ENCODE results near the gene OSTN.
"Not testable (repeated sequence)": the region's sequence is repeated elsewhere in the genome, so short reads cannot be mapped to it uniquely, and the experiment has no call there.

The OSTN gene

DNA sequence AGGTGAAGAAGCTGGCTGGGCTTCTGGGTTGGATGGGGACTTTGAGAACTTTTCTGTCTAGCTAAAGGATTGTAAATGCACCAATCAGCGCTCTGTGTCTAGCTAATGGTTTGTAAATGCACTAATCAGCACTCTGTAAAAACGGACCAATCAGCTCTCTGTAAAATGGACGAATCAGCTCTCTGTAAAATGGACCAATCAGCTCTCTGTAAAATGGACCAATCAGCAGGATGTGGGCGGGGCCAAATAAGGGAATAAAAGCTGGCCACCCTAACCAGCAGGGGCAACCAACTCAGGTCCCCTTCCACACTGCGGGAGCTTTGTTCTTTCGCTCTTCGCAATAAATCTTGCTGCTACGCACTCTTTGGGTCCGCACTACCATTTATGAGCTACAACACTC lies 13.7 kb upstream of the OSTN start:
- not testable (repeated sequence) for H3K9me3 ChIP-seq (ENCODE audit: insufficient read depth, low read depth, low read length); H3K36me3 ChIP-seq (ENCODE audit: insufficient read depth, low read length); H3K4me3 ChIP-seq (ENCODE audit: low read length); H3K4me1 ChIP-seq (ENCODE audit: insufficient read depth, low read length); H3K9ac ChIP-seq (ENCODE audit: low read depth, low read length); H3K27me3 ChIP-seq (ENCODE audit: insufficient read depth, low read length); H3K27ac ChIP-seq (ENCODE audit: low read depth, low read length)
- WGBS, result 97% methylated on average over 9 of the region's 9 CpGs

DNA sequence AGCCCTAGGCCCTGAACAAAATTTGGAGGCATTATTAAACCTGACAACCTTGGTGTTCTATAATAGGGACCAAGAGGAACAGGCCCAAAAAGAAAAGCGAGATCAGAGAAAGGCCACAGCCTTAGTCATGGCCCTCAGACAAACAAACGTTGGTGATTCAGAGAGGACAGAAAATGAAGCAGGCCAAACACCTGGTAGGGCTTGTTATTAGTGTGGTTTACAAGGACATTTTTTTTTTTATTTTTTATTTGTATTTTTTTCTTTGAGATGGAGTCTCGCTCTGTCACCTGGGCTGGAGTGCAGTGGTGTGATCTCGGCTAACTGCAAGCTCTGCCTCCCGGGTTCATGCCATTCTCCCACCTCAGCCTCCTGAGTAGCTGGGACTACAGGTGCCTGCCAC lies 10.8 kb upstream of the OSTN start:
- H3K9me3 ChIP-seq (ENCODE audit: insufficient read depth, low read depth, low read length); H3K4me3 ChIP-seq (ENCODE audit: low read length); H3K27me3 ChIP-seq (ENCODE audit: insufficient read depth, low read length); H3K4me1 ChIP-seq (ENCODE audit: insufficient read depth, low read length); H3K9ac ChIP-seq (ENCODE audit: low read depth, low read length); H3K27ac ChIP-seq (ENCODE audit: low read depth, low read length); H3K36me3 ChIP-seq (ENCODE audit: insufficient read depth, low read length): not testable (repeated sequence)
- 98% methylated on average over 5 of the region's 5 CpGs for WGBS

DNA sequence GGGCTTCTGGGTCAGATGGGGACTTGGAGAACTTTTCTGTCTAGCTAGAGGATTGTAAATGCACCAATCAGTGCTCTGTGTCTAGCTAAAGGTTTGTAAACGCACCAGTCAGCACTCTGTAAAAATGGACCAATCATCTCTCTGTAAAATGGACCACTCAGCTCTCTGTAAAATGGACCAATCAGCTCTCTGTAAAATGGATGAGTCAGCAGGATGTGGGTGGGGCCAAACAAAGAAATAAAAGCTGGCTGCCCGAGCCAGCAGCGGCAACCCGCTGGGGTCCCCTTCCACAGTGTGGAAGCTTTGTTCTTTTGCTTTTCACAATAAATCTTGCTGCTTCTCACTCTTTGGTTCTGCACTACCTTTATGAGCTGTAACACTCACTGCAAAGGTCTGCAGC lies 6.8 kb upstream of the OSTN start:
- not testable (repeated sequence) for H3K27ac ChIP-seq (ENCODE audit: low read depth, low read length); H3K4me3 ChIP-seq (ENCODE audit: low read length); H3K36me3 ChIP-seq (ENCODE audit: insufficient read depth, low read length); H3K4me1 ChIP-seq (ENCODE audit: insufficient read depth, low read length); H3K27me3 ChIP-seq (ENCODE audit: insufficient read depth, low read length); H3K9ac ChIP-seq (ENCODE audit: low read depth, low read length); H3K9me3 ChIP-seq (ENCODE audit: insufficient read depth, low read depth, low read length)
- 86% methylated on average over 4 of the region's 4 CpGs for WGBS

DNA sequence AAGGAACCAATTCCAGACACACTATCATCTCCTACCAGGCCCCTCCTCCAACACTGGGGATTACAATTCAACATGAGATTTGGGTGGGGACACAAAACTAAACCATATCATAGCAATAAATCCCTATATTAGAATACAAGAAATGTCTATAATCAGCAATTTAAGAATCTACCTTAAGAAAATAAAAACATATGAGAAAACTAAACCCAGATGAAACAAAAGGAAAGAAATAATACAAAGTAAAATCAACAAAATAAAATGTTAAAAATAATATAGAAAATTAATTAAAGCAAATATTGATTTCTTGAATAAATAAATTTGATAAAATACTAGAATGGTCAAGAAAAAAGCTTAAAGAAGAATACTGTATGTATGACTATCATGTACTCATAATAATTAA lies 6.1 kb upstream of the OSTN start:
- Histone ChIP-seq H3K9me3 (ENCODE audit: insufficient read depth, low read depth, low read length) (no peaks in the 10 kb centered on the region), H3K36me3 (ENCODE audit: insufficient read depth, low read length) (no peaks in the 10 kb centered on the region), H3K27me3 (ENCODE audit: insufficient read depth, low read length) (no peaks in the 10 kb centered on the region), H3K27ac (ENCODE audit: low read depth, low read length) (no peak overlapping the region), H3K4me1 (ENCODE audit: insufficient read depth, low read length) (no peaks in the 10 kb centered on the region), H3K9ac (ENCODE audit: low read depth, low read length) (no peak overlapping the region), H3K4me3 (ENCODE audit: low read length) (no peak overlapping the region)

DNA sequence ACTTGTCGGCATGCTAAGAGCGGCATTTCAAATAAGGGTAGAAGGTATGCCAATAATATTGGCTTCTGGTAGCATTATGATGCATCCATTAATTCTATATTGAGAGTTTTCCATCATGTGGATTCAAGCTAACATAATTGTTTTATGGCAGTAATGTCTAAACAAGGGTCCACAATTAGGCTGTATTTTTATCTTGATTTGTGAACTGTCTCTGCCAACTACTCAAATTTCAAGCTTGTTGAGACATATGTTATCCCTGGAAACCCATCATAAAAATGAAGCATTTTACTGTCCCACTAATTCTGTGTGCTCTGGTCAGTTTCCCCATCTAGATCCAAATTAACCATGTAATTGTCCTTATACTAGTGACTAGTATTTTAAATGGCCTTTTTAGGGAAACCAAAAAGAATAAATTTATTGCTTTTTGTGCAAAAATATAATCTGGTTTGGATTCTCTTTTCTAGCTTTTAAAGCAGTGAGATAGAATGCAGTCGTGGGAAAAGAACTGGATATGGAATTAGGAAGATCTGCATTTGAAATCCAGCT lies 1.2 kb upstream of the OSTN start:
- no peak overlapping the region for H3K27ac ChIP-seq (ENCODE audit: low read depth, low read length)
- H3K36me3 ChIP-seq (ENCODE audit: insufficient read depth, low read length), result no peaks in the 10 kb centered on the region
- no peaks in the 10 kb centered on the region for H3K27me3 ChIP-seq (ENCODE audit: insufficient read depth, low read length)
- no peaks in the 10 kb centered on the region for H3K4me1 ChIP-seq (ENCODE audit: insufficient read depth, low read length)
- no peak overlapping the region for H3K9ac ChIP-seq (ENCODE audit: low read depth, low read length)
- H3K9me3 ChIP-seq (ENCODE audit: insufficient read depth, low read depth, low read length), result no peaks in the 10 kb centered on the region
- WGBS, result 91% methylated on average over 3 of the region's 3 CpGs
- no peak overlapping the region for H3K4me3 ChIP-seq (ENCODE audit: low read length)

DNA sequence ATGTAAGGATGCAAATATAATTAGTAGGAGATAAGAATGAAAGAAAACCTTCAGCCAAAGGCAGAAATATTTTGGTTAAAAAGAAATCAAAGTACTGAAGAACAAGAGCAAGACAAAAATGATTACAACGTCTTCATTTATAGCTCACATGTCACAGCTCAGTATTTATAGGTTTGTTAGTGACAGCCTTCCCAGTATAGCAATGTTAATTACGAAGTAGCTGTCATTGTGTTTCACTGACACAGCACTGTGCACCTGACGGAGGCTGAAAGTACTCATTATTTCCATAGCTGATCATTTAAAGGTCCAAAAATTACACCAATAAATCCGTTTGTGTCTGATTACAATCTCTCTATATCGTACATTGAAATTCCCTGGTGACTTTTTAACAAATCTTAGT lies 561 bp upstream of the OSTN start:
- H3K4me3 ChIP-seq (ENCODE audit: low read length), result no peak overlapping the region
- 86% methylated on average over 5 of the region's 5 CpGs for WGBS
- no peaks in the 10 kb centered on the region for H3K9me3 ChIP-seq (ENCODE audit: insufficient read depth, low read depth, low read length)
- H3K27me3 ChIP-seq (ENCODE audit: insufficient read depth, low read length), result no peaks in the 10 kb centered on the region
- no peak overlapping the region for H3K27ac ChIP-seq (ENCODE audit: low read depth, low read length)
- H3K36me3 ChIP-seq (ENCODE audit: insufficient read depth, low read length), result no peaks in the 10 kb centered on the region
- H3K9ac ChIP-seq (ENCODE audit: low read depth, low read length), result no peak overlapping the region
- no peaks in the 10 kb centered on the region for H3K4me1 ChIP-seq (ENCODE audit: insufficient read depth, low read length)

DNA sequence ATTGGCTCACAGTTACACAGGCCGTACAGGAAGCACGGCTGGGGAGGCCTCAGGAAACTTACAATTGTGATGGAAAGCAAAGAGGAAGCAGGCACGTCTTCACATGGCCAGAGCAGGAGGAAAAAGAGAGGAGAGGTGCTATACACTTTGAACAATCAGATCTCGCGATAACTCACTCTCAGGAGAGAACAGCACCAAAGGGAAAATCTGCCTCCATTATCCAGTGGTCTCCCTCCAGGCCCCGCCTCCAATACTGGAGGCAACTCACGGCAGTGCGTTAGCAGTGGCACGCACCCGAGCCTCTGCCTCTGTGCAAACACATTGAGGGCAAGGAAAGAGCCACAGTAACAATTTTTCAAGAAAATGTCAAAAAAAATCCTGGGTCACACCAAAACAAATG lies 11.0 kb downstream of the OSTN start:
- no peaks in the 10 kb centered on the region for H3K9me3 ChIP-seq (ENCODE audit: insufficient read depth, low read depth, low read length)
- H3K36me3 ChIP-seq (ENCODE audit: insufficient read depth, low read length), result no peaks in the 10 kb centered on the region
- no peak overlapping the region for H3K9ac ChIP-seq (ENCODE audit: low read depth, low read length)
- no peaks in the 10 kb centered on the region for H3K4me1 ChIP-seq (ENCODE audit: insufficient read depth, low read length)
- 93% methylated on average over 10 of the region's 10 CpGs for WGBS
- H3K4me3 ChIP-seq (ENCODE audit: low read length), result no peak overlapping the region
- no peaks in the 10 kb centered on the region for H3K27me3 ChIP-seq (ENCODE audit: insufficient read depth, low read length)
- H3K27ac ChIP-seq (ENCODE audit: low read depth, low read length), result no peak overlapping the region

DNA sequence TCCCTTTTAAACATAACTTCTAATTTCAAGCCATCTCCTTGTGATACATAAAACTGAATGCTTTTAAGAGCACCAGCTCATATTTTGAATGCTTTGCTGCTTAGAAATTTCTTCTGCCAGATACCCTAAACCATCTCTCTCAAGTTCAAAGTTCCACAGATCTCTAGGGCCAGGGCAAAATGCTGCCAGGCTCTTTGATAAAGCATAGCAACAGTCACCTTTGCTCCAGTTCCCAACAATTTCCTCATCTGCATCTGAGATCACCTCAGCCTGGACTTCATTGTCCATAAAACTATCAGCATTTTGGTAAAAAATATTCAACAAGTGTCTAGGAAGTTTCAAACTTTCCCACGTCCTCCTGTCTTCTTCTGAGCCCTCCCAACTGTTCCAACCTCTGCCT lies 17.5 kb downstream of the OSTN start:
- Histone ChIP-seq H3K9ac (ENCODE audit: low read depth, low read length) (no peak overlapping the region), H3K4me3 (ENCODE audit: low read length) (no peak overlapping the region), H3K27me3 (ENCODE audit: insufficient read depth, low read length) (no peaks in the 10 kb centered on the region), H3K27ac (ENCODE audit: low read depth, low read length) (no peak overlapping the region), H3K9me3 (ENCODE audit: insufficient read depth, low read depth, low read length) (peaks cover 11% of the 10 kb centered on the region), H3K4me1 (ENCODE audit: insufficient read depth, low read length) (no peaks in the 10 kb centered on the region), H3K36me3 (ENCODE audit: insufficient read depth, low read length) (no peaks in the 10 kb centered on the region)
- WGBS, result 92% methylated on average over 1 of the region's 1 CpG

DNA sequence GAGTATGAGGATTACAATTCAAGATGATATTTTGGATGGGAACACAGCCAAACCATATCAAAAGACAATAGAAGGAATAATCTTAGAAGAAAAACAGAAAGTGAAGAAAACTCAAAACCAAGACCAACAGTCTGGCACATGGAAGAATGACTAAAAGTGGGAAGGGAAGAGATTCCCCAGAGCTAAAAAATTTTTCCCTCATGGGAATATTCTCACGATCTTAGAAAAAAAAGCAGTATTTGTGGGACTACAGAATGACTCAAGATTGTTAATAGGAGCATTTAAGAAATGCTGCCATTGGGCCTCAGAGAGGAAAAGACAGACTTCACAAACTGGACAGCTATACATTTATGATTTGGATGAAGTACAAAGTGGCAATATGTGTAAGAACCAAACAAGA lies 18.3 kb downstream of the OSTN start:
- Histone ChIP-seq H3K9me3 (ENCODE audit: insufficient read depth, low read depth, low read length) (peaks cover 11% of the 10 kb centered on the region), H3K36me3 (ENCODE audit: insufficient read depth, low read length) (no peaks in the 10 kb centered on the region), H3K27ac (ENCODE audit: low read depth, low read length) (no peak overlapping the region), H3K27me3 (ENCODE audit: insufficient read depth, low read length) (no peaks in the 10 kb centered on the region), H3K4me1 (ENCODE audit: insufficient read depth, low read length) (no peaks in the 10 kb centered on the region), H3K9ac (ENCODE audit: low read depth, low read length) (no peak overlapping the region), H3K4me3 (ENCODE audit: low read length) (no peak overlapping the region)
- WGBS, result 100% methylated on average over 1 of the region's 1 CpG

DNA sequence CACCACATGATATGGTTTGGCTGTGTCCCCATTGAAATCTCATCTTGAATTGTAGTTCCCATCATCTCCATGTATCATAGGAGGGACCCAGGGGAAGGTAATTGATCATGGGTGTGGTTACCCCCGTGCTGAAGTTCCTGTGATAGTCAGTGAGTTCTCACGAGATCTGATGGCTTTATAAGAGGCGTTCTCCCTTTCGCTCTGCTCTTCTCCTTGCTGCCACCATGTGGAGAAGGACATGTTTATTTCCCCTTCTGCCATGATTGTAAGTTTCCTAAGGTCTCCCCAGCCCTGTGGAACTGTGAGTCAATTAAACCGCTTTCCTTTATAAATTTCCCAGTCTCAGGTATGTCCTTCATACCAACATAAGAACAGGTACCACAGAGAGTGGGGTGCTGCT lies 21.9 kb downstream of the OSTN start:
- no peaks in the 10 kb centered on the region for H3K36me3 ChIP-seq (ENCODE audit: insufficient read depth, low read length)
- WGBS, result 78% methylated on average over 5 of the region's 5 CpGs
- no peak overlapping the region for H3K4me3 ChIP-seq (ENCODE audit: low read length)
- H3K27me3 ChIP-seq (ENCODE audit: insufficient read depth, low read length), result no peaks in the 10 kb centered on the region
- H3K9ac ChIP-seq (ENCODE audit: low read depth, low read length), result no peak overlapping the region
- no peaks in the 10 kb centered on the region for H3K4me1 ChIP-seq (ENCODE audit: insufficient read depth, low read length)
- H3K27ac ChIP-seq (ENCODE audit: low read depth, low read length), result no peak overlapping the region
- H3K9me3 ChIP-seq (ENCODE audit: insufficient read depth, low read depth, low read length), result peaks cover 8% of the 10 kb centered on the region

DNA sequence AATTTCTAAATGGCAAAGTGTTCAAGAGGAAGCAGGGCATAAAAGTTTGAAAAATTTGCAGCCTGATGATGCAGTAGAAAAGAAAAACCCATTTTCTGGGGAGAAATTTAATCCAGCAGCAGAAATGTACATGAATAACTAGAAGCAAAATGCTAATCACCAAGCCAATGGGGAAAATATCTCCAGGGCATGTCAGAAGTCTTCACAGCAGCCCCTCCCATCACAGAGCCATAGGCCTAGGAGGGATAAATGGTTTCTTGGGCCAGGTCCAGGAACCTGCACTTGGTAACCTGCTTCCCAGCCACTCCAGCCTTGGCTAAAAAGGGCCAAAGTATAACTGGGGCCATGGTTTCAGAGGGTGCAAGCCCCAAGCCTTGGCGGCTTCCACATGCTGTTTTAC lies 22.6 kb downstream of the OSTN start:
- Histone ChIP-seq H3K36me3 (ENCODE audit: insufficient read depth, low read length) (no peaks in the 10 kb centered on the region), H3K4me3 (ENCODE audit: low read length) (no peak overlapping the region), H3K27ac (ENCODE audit: low read depth, low read length) (no peak overlapping the region), H3K9me3 (ENCODE audit: insufficient read depth, low read depth, low read length) (0 out of 2 replicates have a peak, but pooled peaks cover 1% of the 10 kb centered on the region), H3K4me1 (ENCODE audit: insufficient read depth, low read length) (no peaks in the 10 kb centered on the region), H3K27me3 (ENCODE audit: insufficient read depth, low read length) (no peaks in the 10 kb centered on the region), H3K9ac (ENCODE audit: low read depth, low read length) (no peak overlapping the region)
- WGBS, result 90% methylated on average over 1 of the region's 1 CpG

DNA sequence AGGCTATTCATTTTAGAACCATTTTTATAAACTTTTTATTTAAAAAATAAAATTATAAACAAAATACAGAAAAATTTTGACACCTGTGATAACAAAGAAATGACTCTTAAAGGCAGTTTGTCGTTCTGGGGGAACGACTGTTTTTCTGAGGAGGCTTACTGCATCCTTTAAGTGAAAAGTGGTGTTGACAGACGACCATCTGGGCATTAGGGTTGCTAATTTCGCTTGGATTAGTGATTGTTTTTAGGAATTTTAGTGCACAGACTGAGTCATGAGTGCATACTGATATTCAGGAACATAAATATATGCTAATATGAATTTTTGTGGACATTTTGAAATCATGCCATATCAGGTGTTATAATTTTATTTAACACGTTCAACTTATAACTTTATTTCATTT lies 28.5 kb downstream of the OSTN start:
- H3K4me3 ChIP-seq (ENCODE audit: low read length), result no peak overlapping the region
- H3K27me3 ChIP-seq (ENCODE audit: insufficient read depth, low read length), result no peaks in the 10 kb centered on the region
- H3K27ac ChIP-seq (ENCODE audit: low read depth, low read length), result no peak overlapping the region
- H3K9me3 ChIP-seq (ENCODE audit: insufficient read depth, low read depth, low read length), result no peaks in the 10 kb centered on the region
- 95% methylated on average over 5 of the region's 5 CpGs for WGBS
- no peaks in the 10 kb centered on the region for H3K36me3 ChIP-seq (ENCODE audit: insufficient read depth, low read length)
- no peaks in the 10 kb centered on the region for H3K4me1 ChIP-seq (ENCODE audit: insufficient read depth, low read length)
- H3K9ac ChIP-seq (ENCODE audit: low read depth, low read length), result no peak overlapping the region
